ENCODE measurements around the gene PINK1. TPM values are rescaled to one million over a fixed set of nuclear protein-coding genes. Genes with fewer than 3 reads are reported as not detected.
"Not testable (repeated sequence)": the region's sequence is repeated elsewhere in the genome, so short reads cannot be mapped to it uniquely, and the experiment has no call there.

Gene PINK1
- total RNA-seq, 1 donor from 2014 or later, result 52.6 TPM

DNA sequence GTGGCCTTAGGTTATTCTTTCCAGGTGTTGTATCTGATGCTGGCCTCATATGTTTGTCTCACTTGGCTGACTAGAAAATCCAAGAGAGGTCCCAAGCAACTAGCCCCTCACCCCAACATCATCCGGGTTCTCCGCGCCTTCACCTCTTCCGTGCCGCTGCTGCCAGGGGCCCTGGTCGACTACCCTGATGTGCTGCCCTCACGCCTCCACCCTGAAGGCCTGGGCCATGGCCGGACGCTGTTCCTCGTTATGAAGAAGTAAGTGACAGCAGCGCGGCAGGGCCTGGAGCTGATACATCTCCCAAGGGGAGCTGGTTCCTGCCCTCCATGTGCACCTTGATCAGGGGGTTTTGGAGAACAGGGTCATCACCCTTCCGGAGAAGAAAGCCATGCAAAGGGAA is 11.2 kb downstream of the PINK1 start:
- DNase-seq (ENCODE audit: low read depth, low spot score), result no peak

- no peak for DNase-seq (ENCODE audit: low read depth, low spot score)
These were observed 12.2 kb downstream of the PINK1 start for GRCh38 chr1:20645414-20645813.

DNA sequence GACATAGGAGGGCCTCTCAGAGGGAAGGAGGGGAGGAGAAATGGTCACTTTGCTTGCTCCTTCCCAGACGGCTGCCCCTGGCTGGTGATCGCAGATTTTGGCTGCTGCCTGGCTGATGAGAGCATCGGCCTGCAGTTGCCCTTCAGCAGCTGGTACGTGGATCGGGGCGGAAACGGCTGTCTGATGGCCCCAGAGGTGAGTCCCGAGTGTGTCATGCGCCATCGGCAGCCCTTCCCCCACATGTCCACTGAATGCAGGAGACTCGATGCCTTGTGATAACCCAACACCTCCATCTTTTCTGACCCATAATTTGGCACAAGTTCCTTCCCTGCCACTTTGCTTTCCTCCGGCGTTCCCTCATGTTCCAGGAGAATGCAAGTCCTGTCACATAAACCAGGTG is 15.2 kb downstream of the PINK1 start:
- DNase-seq (ENCODE audit: low read depth, low spot score), result no peak

- no peak for DNase-seq (ENCODE audit: low read depth, low spot score)
These were observed 15.7 kb downstream of the PINK1 start for GRCh38 chr1:20648946-20649345.

- DNase-seq (ENCODE audit: low read depth, low spot score), result no peak
These were observed 19.0 kb downstream of the PINK1 start for GRCh38 chr1:20652300-20652699.

- DNase-seq (ENCODE audit: low read depth, low spot score), result no peak
These were observed 20.9 kb downstream of the PINK1 start for GRCh38 chr1:20654104-20654690.

DNA sequence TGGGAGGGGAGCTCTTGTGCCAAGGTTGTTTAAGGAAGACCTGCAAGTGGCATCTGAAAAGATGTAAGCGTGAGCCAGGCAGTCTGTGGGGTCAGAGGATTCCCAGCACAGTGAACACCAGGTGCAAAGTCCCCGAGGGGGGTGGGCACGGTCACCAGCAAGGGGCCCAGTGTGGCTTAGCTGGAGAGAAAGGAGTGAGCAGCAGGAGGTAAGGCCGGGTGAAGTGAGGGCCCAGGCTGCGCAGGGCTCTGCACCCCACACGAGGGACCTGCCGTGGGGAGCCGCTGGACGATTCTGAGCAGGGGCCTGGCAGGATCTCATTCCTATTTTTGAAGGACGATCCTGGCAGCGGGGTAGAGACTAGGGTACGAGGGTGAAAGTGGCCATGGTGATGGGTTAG is 23.8 kb downstream of the PINK1 start:
- DNase-seq (ENCODE audit: low read depth, low spot score), result no peak

DNA sequence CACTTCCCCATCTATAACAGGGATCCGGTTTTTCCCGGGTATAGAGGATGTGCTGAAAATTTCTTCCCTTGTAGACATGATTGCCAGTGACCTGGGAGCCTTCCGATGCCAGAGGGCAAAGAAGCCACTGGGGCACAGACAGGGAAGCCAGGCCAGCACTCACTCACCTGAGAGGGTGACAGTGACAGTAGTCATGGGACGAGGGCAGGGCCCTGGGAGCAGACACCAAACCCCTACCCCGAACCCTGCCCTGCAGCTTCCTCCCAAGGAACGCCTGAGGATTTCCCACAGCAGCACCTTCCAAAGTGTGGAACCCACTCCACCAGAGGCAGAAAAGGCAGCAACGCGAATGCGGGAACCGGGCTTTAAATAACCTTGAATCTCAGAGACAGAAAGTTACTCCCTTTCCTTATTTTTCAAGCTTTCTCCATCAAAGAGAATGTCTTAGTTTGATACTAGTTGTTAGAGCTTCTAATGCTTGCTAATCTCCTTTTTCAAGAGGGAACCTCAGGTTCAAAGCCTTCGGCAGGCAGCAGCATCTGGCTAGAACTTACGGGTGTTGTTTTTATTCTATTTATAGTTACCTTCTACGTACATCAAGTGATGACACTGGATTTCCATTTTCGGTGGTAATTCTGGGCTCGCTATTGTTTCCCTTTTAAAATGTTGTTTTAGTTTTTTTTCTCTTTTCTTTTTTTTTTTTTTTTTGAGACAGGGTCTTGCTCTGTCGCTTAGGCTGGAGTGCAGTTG is 25.1 kb downstream of the PINK1 start:
- DNase-seq (ENCODE audit: low read depth, low spot score), result no peak

GRCh38 chr1:20660363-20660762 is 27.1 kb downstream of the PINK1 start:
- no peak for DNase-seq (ENCODE audit: low read depth, low spot score)

DNA sequence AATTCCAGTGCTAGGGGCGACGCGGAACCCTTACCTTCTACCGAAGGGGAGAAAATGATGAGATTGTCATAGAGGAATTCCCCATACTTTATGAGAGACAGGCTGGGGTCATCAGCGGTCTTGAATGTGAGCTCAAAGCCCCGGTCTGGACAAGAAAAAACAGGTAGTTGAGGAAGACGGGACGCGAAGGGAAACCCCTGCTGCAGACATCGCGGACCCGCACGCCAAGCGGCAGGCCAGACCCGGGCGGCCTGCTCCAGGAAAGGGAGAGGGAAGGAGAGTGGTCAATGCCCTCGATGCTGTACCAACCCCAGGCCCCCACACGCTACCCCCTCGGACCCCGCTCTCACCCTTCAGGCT is 27.6 kb downstream of the PINK1 start:
- no peak for DNase-seq (ENCODE audit: low read depth, low spot score)

GRCh38 chr1:20661207-20662109 is 28.2 kb downstream of the PINK1 start, which contains the start of gene DDOST:
Gene DDOST (minus strand): TSS chr1:20661369. CDS start chr1:20661350, 19 bp downstream.
- peak; percentile 93 for DNase-seq (ENCODE audit: low read depth, low spot score)

DNA sequence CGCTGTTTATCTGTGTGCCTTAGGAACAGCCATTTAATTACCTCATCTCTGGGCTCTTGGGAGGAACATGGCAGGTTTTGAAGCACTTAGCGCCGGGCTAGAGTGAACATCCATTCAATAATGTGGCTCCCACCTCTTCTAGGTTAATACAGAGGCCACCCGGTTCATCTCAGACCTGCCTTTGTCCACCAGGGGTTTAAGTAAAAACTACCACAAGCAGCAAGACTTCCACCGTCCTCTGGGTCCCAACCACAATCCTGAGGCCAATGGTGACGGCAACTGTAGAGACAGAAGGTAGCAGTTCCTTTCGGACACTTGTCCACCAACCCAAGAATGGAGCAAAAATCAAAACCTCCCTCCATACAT is 28.8 kb downstream of the PINK1 start:
- no peak for DNase-seq (ENCODE audit: low read depth, low spot score)

GRCh38 chr1:20663365-20663764 is 30.1 kb downstream of the PINK1 start:
- DNase-seq (ENCODE audit: low read depth, low spot score), result no peak

- DNase-seq (ENCODE audit: low read depth, low spot score), result no peak
These were observed 30.9 kb downstream of the PINK1 start for GRCh38 chr1:20663969-20664715.

- no peak for DNase-seq (ENCODE audit: low read depth, low spot score)
These were observed 32.5 kb downstream of the PINK1 start for GRCh38 chr1:20665726-20666125.

- DNase-seq (ENCODE audit: low read depth, low spot score), result no peak
These were observed 32.9 kb downstream of the PINK1 start for GRCh38 chr1:20666146-20666545.

DNA sequence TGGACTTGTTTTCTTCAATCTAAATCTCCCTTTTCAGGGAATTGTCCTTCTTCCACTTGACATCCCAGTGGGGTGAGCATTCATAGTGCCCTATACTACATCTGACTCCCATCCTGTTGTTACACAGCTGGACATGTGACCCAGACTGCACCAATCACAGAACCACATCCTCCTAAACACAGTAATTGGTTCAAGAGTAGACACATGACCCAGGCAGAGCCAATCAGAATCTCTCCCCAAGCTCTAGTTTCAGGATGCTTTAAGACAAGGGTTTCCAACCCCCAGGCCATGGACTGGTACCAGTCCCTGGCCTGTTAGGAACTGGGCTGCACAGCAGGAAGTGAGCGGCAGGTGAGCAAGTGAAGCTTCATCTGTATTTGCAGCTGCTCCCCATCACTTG is 33.5 kb downstream of the PINK1 start:
- DNase-seq (ENCODE audit: low read depth, low spot score), result no peak

- no peak for DNase-seq (ENCODE audit: low read depth, low spot score)
These were observed 35.3 kb downstream of the PINK1 start for GRCh38 chr1:20668581-20668980.

DNA sequence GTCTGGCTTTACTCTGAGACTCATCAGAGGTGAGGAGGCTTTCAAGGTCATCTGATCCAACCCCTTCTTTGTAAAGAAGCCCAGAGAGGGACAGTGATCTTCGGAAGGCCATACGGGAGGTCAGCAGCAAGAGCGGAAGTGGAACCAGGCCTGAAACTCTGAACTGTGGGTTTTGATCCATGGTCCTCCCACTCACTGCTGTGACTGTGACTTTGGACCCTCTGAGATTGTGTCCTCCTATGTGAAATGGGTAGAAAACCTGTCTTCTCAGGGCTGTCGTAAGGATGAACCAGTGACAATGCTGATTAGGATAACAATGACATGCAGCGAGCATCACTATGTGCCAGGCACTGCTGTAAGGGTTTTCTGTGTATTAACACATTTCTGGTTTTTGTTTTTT is 37.7 kb downstream of the PINK1 start:
- no peak for DNase-seq (ENCODE audit: low read depth, low spot score)

- no peak for DNase-seq (ENCODE audit: low read depth, low spot score)
These were observed 39.0 kb downstream of the PINK1 start for GRCh38 chr1:20672265-20672632.

DNA sequence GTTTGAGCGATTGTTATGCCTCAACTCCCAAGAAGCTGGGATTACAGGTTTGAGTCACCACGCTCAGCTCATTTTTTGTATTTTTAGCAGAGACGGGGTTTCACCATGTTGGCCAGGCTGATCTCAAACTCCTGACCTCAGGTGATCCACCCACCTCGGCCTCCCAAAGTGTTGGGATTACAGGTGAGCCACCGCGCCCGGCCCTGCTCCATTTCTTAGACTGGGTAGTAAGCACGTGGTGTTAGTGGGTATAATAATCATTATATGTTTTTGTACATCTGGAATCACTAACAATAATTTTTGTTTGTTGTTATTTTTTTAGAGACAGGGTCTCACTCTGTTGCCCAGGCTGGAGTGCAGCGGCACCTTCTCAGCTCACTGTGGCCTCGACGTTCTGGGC is 40.4 kb downstream of the PINK1 start:
- not testable (repeated sequence) for DNase-seq (ENCODE audit: low read depth, low spot score)

GRCh38 chr1:20678599-20678998 is 45.3 kb downstream of the PINK1 start:
- no peak for DNase-seq (ENCODE audit: low read depth, low spot score)

Measured in pulmonary artery endothelial cell (primary cell).